PC-9 (cell line): Measurements from ENCODE around the gene CEP63. TPM values are rescaled to one million over a fixed set of nuclear protein-coding genes. Genes with fewer than 3 reads are reported as not detected.
"Not testable (repeated sequence)": the region's sequence is repeated elsewhere in the genome, so short reads cannot be mapped to it uniquely, and the experiment has no call there.

Source experiments
- BruUV-seq: library from RNA; stranded (reverse); fragments of 400-500 nt; replicated peaks from 2 replicates; lab custom pipeline; 2021; lab: Mats Ljungman, UMichigan
- CTCF ChIA-PET: fragments of 300-600 bp; sonication (Branson Sonifier 250); formaldehyde crosslinking; loops from one replicate; lab custom pipeline; 2022; ENCODE audit warnings: antibody characterized with exemption; lab: Charles Lee
- POLR2A ChIA-PET: fragments of 300-600 bp; sonication (Branson Sonifier 250); formaldehyde crosslinking; loops from one replicate; lab custom pipeline; 2022; ENCODE audit warnings: antibody characterized with exemption; ENCODE audit not compliant: unreplicated experiment; lab: Charles Lee
- DNase-seq, 2 experiments: peaks; one replicate each; pipeline versions ENCODE4 v3.0.0 to v3.0.0-alpha.2; 2015 to 2022; ENCODE audit warnings: mixed read lengths in 1 of 2
- H2AFZ ChIP-seq: fragments of 200-600 bp; sonication (generic); 2 replicates; pipeline ENCODE4 v1.8.1; 2017; ENCODE audit warnings: antibody characterized with exemption
- H3F3A ChIP-seq: fragments of 200-600 bp; sonication (generic); 2 replicates; pipeline ENCODE4 v1.8.1; 2017; ENCODE audit warnings: antibody characterized with exemption, mild to moderate bottlenecking, low read depth; ENCODE audit not compliant: insufficient read depth
- H3K27ac ChIP-seq: fragments of 200-600 bp; sonication (generic); 2 replicates; pipeline ENCODE4 v1.6.1; 2016; ENCODE audit warnings: mixed run types
- H3K27me3 ChIP-seq: fragments of 200-600 bp; sonication (generic); 2 replicates; pipeline ENCODE4 v1.6.1; 2016; ENCODE audit warnings: low read depth, mixed run types; ENCODE audit not compliant: insufficient read depth
- H3K36me3 ChIP-seq: fragments of 200-600 bp; sonication (generic); 2 replicates; pipeline ENCODE4 v1.6.1; 2016; ENCODE audit warnings: low read depth, mixed run types
- H3K4me1 ChIP-seq: fragments of 200-600 bp; sonication (generic); replicated peaks from 2 replicates; pipeline ENCODE4 v1.6.1; 2016; ENCODE audit warnings: mixed run types; ENCODE audit not compliant: insufficient read depth
- H3K4me2 ChIP-seq: fragments of 200-600 bp; sonication (generic); 2 replicates; pipeline ENCODE4 v1.6.1; 2017; ENCODE audit warnings: mixed run types
- H3K4me3 ChIP-seq: fragments of 200-600 bp; sonication (generic); 2 replicates; pipeline ENCODE4 v1.6.1; 2016; ENCODE audit warnings: mixed run types
- H3K79me2 ChIP-seq: fragments of 200-600 bp; sonication (generic); 2 replicates; pipeline ENCODE4 v1.6.1; 2017; ENCODE audit warnings: low read depth, mixed run types
- H3K9me2 ChIP-seq: fragments of 200-600 bp; sonication (generic); 2 replicates; pipeline ENCODE4 v1.8.1; 2017; ENCODE audit warnings: mild to moderate bottlenecking; ENCODE audit not compliant: insufficient read depth
- H3K9me3 ChIP-seq: fragments of 200-600 bp; sonication (generic); 2 replicates; pipeline ENCODE4 v1.8.1; 2016; ENCODE audit warnings: low read depth; ENCODE audit not compliant: insufficient read depth
- H4K20me1 ChIP-seq: fragments of 200-600 bp; sonication (generic); 2 replicates; pipeline ENCODE4 v1.8.1; 2017; ENCODE audit not compliant: insufficient read depth
- CTCF ChIP-seq: fragments of 200-600 bp; sonication (generic); conservative IDR thresholded peaks from 2 replicates; pipeline ENCODE4 v1.6.1; 2017; ENCODE audit warnings: mixed run types, antibody characterized with exemption, mild to moderate bottlenecking, moderate library complexity
- EZH2 ChIP-seq: fragments of 200-600 bp; sonication (generic); IDR thresholded peaks from 2 replicates; pipeline ENCODE4 v1.8.0; 2017; ENCODE audit warnings: antibody characterized with exemption, low read depth
- intact Hi-C: fragments of 100-400 bp; cut with micrococcal nuclease; formaldehyde crosslinking; loops from one replicate; pipeline ENCODE4 v1.10.0; 2022; ENCODE audit not compliant: unreplicated experiment
- total RNA-seq: library from RNA; stranded (reverse); gene quantifications from 2 replicates; pipeline ENCODE4 v1.2.3, GENCODE V29; 2021

The CEP63 gene
- total RNA-seq, 1 experiment from 2014 or later = 31.5 TPM

GRCh38 chr3:134564991-134565390, 79.1 kb downstream of the CEP63 start:
- Histone ChIP-seq H3K4me3 (no peak overlapping the region), H3K4me2 (no peak overlapping the region), H3K36me3 (no peaks in the 10 kb centered on the region), H2AFZ (no peak overlapping the region), H3K9me3 (no peaks in the 10 kb centered on the region), H3K27ac (no peak overlapping the region), H3K9me2 (no peaks in the 10 kb centered on the region), H3F3A (no peaks in the 10 kb centered on the region), H3K4me1 (no peaks in the 10 kb centered on the region), H3K27me3 (no peaks in the 10 kb centered on the region), H4K20me1 (no peaks in the 10 kb centered on the region), H3K79me2 (no peaks in the 10 kb centered on the region)
- TF ChIP-seq EZH2 = no peak
- no peak for TF ChIP-seq CTCF
- BruUV-seq = no TSS peak
- ChIA-PET CTCF (no interaction called here), POLR2A (no interaction called here)
- intact Hi-C loops = no loop called here
- no peak for DNase-seq

- H2AFZ ChIP-seq = no peak overlapping the region
- no peak overlapping the region for H3K27ac ChIP-seq
- H3K36me3 ChIP-seq = no peaks in the 10 kb centered on the region
- POLR2A ChIA-PET = no interaction called here
- no peaks in the 10 kb centered on the region for H3K9me2 ChIP-seq
- H3F3A ChIP-seq = no peaks in the 10 kb centered on the region
- no peaks in the 10 kb centered on the region for H3K9me3 ChIP-seq
- H3K27me3 ChIP-seq = no peaks in the 10 kb centered on the region
- intact Hi-C loops = no loop called here
- no peak overlapping the region for H3K4me2 ChIP-seq
- no peaks in the 10 kb centered on the region for H3K4me1 ChIP-seq
- no peak for DNase-seq
- no peak overlapping the region for H3K4me3 ChIP-seq
- H4K20me1 ChIP-seq = no peaks in the 10 kb centered on the region
- CTCF ChIA-PET = no interaction called here
- no TSS peak for BruUV-seq
- TF ChIP-seq EZH2 (no peak), CTCF (no peak)
- H3K79me2 ChIP-seq = no peaks in the 10 kb centered on the region
Measured at GRCh38 chr3:134567605-134568004, 81.7 kb downstream of the CEP63 start.

- Histone ChIP-seq H3K27ac (no peak overlapping the region), H3K4me1 (no peaks in the 10 kb centered on the region), H3K9me2 (no peaks in the 10 kb centered on the region), H3K4me2 (no peak overlapping the region), H4K20me1 (no peaks in the 10 kb centered on the region), H3K27me3 (no peaks in the 10 kb centered on the region), H3K79me2 (no peaks in the 10 kb centered on the region), H3K9me3 (no peaks in the 10 kb centered on the region), H3F3A (no peaks in the 10 kb centered on the region), H2AFZ (no peak overlapping the region), H3K4me3 (no peak overlapping the region), H3K36me3 (no peaks in the 10 kb centered on the region)
- intact Hi-C loops = no loop called here
- DNase-seq = no peak
- POLR2A ChIA-PET = no interaction called here
- TF ChIP-seq EZH2 (no peak), CTCF (no peak)
- no TSS peak for BruUV-seq
- CTCF ChIA-PET = no interaction called here
Measured at GRCh38 chr3:134568790-134569189, 82.9 kb downstream of the CEP63 start.

GRCh38 chr3:134569899-134570298, 84.0 kb downstream of the CEP63 start:
- H3K9me2 ChIP-seq, H3K79me2 ChIP-seq, BruUV-seq, H3K9me3 ChIP-seq, H3K4me1 ChIP-seq, H3K36me3 ChIP-seq, POLR2A ChIA-PET, CTCF ChIA-PET, H3K27ac ChIP-seq, H3F3A ChIP-seq, H3K4me2 ChIP-seq, DNase-seq, H3K27me3 ChIP-seq, H3K4me3 ChIP-seq, intact Hi-C loops, H4K20me1 ChIP-seq, H2AFZ ChIP-seq: not testable (repeated sequence)
